ENCODE data around the gene UFD1. TPM values are rescaled to one million over a fixed set of nuclear protein-coding genes. Genes with fewer than 3 reads are reported as not detected.

Gene UFD1
- total and polyA plus RNA-seq, 2 of the 4 experiments (the other 2 are of a cell fraction) = 149 to 152 TPM

Other genes starting within 250 kb of the UFD1 start
- gene CLTCL1, start 187.5 kb downstream of the UFD1 start, total RNA-seq (2012; rRNA removed) = 7.5 and 8.1 TPM in 2 replicates
- gene CLTCL1, start 187.5 kb downstream of the UFD1 start, polyA plus RNA-seq (2012; rRNA removed) = 6.1 and 6.2 TPM in 2 replicates
- gene HIRA, start 47.5 kb downstream of the UFD1 start, total RNA-seq (2012; rRNA removed) = 13.9 and 14.5 TPM in 2 replicates
- 22.6 and 24.2 TPM in 2 replicates for gene HIRA, start 47.5 kb downstream of the UFD1 start, polyA plus RNA-seq (2012; rRNA removed)
- 37.5 and 48.9 TPM in 2 replicates for gene MRPL40, start 46.6 kb downstream of the UFD1 start, total RNA-seq (2012; rRNA removed)
- 36.7 and 38.0 TPM in 2 replicates for gene MRPL40, start 46.6 kb downstream of the UFD1 start, polyA plus RNA-seq (2012; rRNA removed)
- 8.2 and 9.2 TPM in 2 replicates for gene C22orf39, start 31.5 kb downstream of the UFD1 start, total RNA-seq (2012; rRNA removed)
- gene C22orf39, start 31.5 kb downstream of the UFD1 start, polyA plus RNA-seq (2012; rRNA removed) = 8.9 and 10.2 TPM in 2 replicates
- gene CDC45, start 727 bp upstream of the UFD1 start, total RNA-seq (2012; rRNA removed) = 37.5 and 44.6 TPM in 2 replicates
- gene CDC45, start 727 bp upstream of the UFD1 start, polyA plus RNA-seq (2012; rRNA removed) = 20.0 and 22.7 TPM in 2 replicates
- under 0.01 and 0.18 TPM in 2 replicates for gene CLDN5, start 45.2 kb upstream of the UFD1 start, total RNA-seq (2012; rRNA removed)
- gene CLDN5, start 45.2 kb upstream of the UFD1 start, polyA plus RNA-seq (2012; rRNA removed) = 0.17 and 0.21 TPM in 2 replicates
- 16.8 and 17.2 TPM in 2 replicates for gene SEPTIN5, start 235.3 kb upstream of the UFD1 start, total RNA-seq (2012; rRNA removed)
- gene SEPTIN5, start 235.3 kb upstream of the UFD1 start, polyA plus RNA-seq (2012; rRNA removed) = 20.7 and 22.3 TPM in 2 replicates
- gene GP1BB, start 244.3 kb upstream of the UFD1 start, total RNA-seq (2012; rRNA removed) = 0.18 and 0.28 TPM in 2 replicates
- 1.5 and 4.6 TPM in 2 replicates for gene GP1BB, start 244.3 kb upstream of the UFD1 start, polyA plus RNA-seq (2012; rRNA removed)